Glomerular visceral epithelial cell (primary cell): Measurements from ENCODE around the gene KRTAP5-6.
A peak's percentile ranks its signal among the peaks of the same experiment; 100 is the strongest.
"Not testable (repeated sequence)": the region's sequence is repeated elsewhere in the genome, so short reads cannot be mapped to it uniquely, and the experiment has no call there.

Experiments
- DNase-seq: peaks from one replicate; pipeline ENCODE4 v3.0.0-alpha.2; 2016; ENCODE audit errors: extremely low spot score

KRTAP5-6 gene

DNA sequence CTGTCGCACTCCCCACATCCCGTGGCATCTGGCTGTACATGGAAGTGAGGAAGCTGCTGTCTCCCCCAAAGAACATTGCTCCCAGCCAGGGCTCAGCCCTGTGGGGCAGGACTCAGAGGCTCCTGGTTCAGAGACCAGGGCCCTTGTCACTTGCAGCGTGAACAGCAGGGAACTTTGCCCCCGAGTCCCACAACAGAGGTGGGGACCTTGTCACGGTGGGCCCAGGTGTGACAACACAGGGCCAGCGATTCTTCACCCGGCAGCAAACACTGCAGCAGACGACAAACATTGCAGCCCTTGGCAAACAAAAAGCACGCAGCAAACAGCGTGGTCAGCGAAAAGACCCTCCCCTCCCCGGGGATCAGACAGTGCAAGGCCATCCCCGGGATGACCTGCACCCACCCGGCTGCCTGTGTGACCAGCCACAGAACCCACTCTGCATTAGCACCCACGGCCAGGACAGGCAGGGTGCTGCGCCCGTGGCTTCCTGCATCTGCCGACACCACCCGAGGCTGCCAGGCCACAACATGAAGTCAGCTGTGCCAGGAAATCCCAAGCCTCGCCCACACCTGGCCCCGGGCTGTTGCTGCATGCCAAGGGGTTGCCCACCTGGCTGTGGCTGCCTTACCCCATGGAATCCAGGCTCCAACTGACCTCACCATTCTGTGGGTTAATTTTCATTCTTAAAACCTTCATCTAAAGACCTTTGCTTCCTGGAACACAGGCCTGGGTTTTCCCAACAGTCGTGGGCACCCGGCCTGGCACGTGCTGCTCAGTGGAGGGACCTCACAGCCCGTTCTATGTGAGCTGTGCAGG is 35.3 kb upstream of the KRTAP5-6 start:
- DNase-seq = peak; percentile 68

DNA sequence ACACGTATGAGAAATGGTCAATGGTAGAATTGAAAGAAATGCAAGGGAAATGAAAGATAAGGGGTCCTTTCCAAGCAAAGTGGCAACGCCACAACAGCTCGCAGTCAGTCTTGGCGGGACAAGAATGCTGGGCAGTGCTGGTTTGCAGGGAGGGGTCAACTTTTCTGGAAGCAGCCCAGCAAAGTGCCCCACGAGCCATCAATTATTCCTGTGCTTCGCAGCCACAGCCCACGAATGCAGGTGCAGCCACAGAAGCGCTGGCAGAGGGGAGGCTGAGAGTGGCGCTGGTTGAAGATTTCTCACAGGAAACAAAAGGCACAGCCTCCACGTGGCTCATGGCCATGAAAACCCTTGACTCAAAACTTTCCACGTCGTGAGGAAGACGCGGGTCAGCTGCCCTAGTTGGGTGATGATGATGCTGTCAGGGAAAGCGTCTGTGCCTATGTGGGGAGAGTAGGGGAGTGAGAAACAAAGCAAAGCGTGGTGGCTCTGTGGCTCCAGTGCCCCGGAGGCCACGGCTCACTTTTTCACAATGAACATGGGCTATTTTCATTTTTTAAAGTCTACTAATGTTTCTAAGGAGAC is 34.2 kb upstream of the KRTAP5-6 start:
- not testable (repeated sequence) for DNase-seq

DNA sequence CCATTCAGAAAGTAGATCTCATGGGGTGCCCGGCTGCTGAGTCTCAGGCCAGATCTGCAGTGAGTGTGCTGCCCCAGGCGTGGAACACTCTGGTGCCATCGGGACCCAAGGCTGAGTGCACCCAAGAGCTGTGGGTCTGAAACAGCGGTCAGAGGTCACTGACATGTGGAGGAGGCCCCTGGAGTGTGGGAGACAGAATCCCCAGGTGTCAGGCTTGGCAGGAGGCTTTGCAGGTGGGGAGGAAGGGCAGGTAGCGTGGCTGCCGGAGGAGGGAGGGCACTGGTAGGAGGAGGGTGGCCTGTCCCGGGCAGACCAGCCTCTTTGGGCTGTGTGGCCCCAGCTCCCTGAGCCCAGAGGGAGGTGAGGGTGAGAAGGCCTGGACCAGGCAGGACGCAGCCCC is 31.7 kb upstream of the KRTAP5-6 start:
- no peak for DNase-seq

DNA sequence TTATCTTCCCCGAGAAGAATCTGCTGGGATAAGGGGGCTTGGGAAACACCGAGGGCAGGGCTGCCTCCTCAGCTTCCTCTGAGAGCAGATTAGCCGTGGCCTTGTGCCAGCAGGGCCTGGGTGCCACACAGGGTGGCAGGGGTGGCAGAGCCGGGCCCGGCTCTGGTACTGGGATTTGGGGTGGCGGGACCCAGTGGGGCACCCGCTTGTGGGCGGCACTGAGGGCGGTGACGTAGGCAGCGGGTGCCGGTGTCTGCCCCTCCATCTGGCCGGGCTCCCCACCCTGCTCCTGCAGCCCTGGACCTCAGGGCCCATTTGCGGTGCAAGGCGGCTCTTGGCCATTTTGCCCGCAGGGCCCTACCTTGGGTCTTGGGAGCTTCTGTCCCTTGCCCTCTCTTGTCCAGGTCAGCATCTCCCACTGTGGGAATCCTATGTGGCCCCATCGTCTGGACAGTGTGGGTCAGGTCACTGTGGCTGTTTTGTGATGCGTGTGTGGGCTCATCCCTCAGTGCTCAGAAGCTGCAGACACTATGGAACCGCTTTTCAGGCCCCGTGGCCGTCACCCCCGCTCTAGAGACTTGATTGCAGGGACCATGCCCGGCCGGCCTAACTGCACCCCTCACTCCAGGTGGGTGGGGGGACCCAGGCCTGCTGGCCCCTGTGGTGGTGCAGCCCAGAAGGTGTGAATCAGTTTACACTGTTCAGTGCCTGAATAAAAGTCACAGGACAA is 29.7 kb upstream of the KRTAP5-6 start:
- DNase-seq = no peak

DNA sequence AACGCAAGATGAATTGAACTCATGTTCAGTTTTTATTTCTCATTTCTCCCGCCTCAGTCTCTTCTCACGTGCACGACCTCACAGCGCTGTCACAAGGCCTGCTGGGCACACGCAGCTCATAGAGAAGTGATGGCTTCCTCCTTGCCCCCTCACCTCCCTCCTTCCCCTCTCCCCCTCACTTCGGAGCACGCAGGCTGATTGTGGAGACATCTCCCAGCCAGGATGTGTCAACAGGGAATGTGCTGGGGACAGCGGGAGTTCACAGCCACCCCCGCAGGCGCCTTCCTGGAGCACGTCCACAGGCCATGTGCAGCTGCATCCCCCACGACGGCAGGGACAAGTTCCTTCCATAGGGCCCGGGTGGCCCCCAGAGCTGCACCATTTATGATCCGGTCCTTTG is 29.1 kb upstream of the KRTAP5-6 start:
- DNase-seq = no peak

DNA sequence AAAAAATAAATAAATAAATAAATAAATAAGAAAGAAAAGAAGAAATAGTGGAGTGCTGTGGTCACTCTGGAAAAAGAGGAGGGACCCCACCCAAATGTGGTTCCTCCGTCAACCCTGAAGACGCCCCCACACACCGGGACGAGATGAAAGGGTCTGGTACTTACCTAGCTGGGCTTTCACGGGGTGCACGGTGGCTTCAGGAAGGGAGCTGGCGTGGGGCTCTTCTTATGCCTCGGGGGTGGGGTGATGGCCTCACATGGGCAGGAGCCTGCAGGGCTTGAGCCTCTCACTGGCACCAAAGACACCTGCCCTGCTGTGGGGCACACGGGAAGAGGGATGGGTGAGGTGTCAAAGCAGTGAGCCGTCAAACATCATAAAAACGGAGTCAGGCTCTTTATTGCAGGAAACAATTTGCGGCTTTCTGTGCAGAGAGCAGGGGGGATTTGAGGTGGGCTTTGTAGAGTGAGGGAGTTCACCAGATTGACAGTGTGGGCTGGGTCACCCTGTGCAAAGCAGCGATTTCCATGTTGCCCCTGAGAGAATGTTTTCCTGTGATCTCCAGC is 28.0 kb upstream of the KRTAP5-6 start:
- DNase-seq = no peak

DNA sequence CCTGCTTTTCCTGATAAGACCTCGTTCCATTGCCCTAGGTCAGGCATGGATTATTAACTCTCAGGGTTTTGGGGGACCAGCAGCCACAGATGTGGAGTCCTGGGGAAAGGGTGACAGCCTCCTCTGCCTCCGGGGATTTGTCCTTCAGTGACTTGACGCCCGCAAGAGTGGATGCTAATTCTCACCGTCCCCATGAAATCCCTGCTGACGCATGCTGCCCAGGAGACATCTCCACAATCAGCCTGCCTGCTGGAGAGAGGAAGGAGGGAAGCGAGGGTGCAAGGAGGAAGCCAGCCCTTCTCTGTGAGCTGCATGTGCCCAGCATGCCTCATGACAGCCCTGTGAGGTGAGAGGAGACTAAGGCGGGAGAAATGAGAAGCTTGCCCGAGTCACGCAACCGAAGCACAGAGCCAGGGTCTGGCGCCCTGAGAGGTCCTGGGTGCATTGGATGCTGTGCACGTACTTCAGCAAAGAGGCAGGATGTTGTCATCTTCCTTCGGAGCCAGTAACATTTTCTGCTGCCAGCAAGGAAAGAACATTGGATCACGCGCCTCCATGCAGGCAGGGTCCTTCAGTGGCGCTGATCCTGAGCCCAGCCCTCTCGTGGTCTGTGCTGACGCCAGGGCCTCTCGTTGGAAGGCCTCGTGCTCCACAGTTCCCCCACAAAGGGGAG is 27.3 kb upstream of the KRTAP5-6 start:
- no peak for DNase-seq

DNA sequence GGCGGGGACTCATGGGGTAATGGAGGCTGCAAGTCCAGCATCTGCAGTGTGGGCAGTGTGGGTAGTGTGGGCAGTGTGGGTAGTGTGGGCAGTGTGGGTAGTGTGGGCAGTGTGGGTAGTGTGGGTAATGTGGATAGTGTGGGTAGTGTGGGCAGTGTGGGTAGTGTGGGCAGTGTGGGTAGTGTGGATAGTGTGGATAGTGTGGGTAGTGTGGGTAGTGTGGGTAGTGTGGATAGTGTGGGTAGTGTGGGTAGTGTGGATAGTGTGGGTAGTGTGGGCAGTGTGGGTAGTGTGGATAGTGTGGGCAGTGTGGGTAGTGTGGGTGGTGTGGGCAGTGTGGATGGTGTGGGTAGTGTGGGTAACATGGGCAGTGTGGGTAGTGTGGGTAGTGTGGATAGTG is 26.5 kb upstream of the KRTAP5-6 start:
- not testable (repeated sequence) for DNase-seq

DNA sequence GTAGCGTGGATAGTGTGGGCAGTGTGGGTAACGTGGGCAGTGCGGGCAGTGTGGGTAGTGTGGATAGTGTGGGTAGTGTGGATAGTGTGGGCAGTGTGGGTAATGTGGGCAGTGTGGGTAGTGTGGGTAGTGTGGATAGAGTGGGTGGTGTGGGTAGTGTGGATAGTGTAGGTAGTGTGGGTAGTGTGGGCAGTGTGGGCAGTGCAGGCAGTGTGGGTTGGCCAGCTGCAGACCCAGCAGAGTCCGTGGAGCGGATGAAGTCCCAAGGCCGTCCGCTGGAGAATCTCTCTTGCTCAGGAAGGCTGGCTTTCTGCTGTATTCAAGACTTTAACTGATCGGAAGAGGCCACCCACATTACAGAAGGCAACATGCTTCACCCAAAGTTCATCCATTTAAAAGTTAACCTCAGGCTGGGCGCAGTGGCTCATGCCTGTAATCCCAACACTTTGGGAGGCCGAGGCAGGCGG is 26.1 kb upstream of the KRTAP5-6 start:
- no peak for DNase-seq

DNA sequence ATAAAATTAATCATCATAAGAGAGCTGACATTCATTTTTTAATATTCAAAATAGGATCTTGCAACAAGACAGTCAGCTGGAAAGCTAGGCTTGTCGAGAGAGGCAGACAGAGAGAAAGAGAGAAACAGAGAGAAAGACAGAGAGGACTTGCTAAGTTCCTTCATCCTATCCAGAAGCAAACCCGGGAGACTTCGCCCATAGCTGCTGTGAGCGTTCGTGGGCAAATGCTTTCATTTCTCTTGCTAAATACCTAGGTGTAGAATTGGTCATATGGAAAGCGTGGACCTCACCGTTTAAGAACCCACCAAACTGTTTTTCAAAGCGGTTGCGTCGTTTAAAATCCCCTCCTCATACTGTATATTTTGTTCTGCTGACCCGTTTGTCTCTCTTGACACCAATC is 25.3 kb upstream of the KRTAP5-6 start:
- no peak for DNase-seq

DNA sequence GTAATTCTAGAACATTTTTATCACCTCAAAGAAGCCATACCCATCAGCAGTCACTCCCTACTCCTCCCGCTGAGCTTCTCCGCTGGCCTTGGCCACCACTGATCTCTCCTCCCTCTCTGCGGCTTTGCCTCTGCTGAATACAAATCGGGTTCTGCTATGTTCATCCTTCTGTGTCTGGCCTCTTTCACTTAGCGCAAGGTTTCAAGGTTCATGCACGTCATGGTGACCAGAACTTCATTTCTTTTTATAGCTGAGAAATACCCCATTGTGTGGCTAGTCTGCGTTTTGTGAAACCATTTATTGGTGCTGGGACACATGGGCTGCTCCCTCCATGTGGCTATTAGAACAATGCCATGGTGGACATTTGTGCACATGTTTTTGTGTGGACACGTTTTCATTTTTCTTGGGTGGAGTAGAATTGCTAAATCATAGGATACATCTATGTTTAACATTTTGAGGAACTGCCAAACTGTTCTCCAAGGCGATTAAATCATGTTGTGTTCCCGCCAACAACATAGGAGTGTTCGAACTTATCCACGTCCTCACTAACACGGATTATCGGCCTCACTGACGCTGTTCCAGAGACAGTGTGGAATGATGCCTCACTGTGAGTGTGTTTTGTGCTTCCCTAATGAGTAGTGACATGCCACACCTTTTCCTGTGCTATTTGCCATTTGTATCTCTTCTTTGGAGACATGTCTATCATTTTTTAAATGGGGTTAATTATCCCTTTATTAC is 24.2 kb upstream of the KRTAP5-6 start:
- DNase-seq = no peak

DNA sequence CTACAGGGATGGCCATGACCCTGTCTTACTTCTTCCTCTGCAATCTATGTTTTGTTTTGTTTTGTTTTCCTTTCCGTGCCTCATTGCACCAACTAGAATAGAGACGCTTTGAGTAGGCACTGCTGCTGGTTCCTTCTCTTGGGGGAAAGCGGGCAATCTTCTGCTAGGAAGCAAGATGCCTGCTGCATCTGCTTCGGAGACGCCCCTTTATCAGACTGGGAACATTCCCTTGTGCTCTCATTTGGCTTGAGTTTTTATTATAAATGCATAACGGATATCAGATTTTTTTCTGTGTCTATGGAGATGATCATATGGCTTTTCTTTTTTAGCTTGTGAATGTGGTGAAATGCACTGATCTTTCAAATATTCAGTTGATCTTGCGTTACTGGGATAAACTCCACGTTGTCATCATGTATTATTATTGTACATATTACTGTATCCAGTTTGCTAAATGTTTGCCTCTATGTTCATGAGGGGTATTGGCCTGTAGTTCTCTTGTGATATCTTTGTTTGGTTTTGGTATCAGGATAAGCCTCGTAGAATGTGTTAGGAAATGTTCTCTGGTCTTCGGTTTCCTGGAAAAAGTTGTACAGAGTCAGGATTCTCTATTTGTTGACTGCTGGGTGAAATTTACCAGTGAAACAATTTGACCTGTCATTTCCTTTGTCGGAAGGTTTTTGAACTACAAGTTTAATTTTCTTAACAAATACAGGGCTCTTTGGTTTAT is 23.4 kb upstream of the KRTAP5-6 start:
- no peak for DNase-seq

DNA sequence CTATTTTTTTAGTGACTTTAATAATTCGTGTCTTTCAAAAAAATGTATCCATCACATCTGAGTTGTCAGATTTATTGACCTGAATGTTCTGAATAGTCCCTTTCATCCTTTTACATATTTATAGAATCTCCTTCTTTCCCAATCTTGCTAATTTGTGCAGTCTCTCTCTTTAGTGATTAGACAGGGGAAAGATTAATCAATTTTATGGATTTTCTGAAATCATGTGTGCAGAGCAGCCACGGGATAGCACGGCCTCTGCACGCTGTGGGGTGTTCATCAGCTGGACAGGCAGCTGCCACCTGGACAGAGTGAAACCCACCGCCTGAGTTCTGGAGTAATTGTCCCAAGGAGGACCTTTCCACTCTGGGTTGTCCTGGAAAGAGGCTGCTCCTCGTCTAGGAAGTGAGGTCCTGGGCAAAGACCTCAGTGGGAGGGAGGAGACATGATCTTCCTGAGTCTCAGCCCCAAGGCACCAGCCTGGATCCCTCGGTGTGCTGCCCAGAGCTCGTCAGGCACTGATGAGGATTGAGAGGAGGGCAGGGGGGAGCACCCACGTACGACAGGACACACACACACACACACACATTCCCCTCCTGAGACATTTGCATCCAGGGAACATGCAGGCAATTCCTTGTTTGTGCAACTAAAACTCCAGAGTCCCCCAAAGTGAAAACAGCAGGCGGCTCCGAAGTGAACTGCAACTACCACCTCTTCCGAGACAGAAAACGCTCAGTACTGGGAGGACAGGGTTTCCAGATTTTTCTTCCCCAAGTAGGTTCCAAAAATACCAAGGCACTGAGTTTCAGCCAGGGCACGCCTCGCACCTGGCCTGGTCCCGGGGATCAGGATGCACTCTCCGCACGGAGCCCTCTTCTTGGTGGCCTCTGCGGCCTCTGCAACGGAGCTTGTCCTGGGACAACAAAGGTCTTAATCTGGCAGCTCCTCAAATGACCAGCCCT is 22.5 kb upstream of the KRTAP5-6 start:
- no peak for DNase-seq

DNA sequence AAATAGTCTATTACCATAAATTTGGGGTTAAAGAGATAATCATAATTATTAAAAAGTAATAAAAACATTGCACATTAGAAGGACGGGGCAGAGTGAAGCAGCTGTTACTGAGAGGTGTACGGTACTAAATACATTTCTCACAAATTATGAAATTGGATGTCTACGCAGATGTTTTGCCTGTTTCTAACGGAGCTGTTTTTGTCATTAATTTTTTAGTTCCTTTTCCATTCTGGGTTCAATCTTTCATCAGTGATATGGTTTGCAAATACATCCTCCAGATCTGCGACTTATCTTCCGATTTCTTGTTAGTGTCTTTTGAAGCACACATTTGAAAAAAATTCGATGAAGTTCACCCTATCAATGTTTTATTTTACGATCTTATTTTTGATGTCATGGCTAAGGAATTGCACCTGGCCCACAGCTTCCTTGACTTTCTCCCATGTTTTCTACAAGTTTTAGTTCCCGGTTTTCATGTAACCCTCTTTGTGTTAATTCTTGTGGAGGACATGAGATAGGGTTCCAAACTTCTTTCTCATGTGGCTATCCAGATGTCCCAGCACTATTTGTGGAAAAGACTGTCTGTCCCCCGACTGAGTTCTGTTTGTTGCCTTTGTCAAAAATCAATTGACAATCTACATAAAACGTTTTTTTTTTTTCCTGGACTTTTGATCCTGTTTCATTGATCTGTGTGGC is 21.3 kb upstream of the KRTAP5-6 start:
- DNase-seq = no peak

DNA sequence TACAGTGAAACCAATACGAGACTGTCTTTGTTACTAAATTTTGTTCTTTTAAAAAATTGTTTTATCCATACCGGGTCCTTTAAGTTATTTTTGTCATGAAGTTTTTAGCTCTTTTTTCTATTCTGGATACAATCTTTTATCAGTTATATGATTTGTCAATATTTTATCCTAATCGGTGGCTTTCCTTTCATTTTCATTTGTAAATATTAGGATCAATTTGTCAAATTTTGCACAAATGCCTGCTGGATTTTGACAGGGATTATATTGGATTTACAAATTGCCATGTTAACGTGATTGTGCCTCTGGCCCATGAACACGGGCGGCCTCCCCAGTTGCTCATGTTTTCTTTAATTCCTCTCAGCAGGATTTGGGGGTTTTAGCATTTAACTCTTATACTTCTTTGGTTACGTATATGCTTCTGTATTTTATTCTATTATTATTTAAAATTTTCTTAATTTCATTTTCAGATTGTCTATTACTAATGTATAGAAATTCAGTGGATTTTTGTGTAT is 20.7 kb upstream of the KRTAP5-6 start:
- DNase-seq = no peak

DNA sequence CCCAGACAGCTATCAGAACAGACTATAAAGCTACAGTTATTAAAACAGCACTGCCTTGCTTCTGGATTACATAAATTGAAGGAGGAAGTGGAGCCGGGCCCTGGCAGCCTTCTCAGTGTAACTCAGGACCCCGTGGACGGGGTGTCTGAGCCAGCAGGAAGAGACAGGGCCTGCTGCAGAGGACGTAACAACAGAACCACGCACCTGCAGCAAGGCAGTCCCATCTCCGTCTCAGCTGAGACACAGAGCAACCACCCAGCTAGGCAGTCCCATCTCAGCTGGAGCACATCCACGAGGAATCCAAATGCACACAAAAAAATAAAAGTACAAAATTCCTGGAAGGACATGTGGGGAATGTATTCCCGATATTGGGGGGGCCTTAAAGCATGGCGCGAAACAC is 17.1 kb upstream of the KRTAP5-6 start:
- DNase-seq = no peak

DNA sequence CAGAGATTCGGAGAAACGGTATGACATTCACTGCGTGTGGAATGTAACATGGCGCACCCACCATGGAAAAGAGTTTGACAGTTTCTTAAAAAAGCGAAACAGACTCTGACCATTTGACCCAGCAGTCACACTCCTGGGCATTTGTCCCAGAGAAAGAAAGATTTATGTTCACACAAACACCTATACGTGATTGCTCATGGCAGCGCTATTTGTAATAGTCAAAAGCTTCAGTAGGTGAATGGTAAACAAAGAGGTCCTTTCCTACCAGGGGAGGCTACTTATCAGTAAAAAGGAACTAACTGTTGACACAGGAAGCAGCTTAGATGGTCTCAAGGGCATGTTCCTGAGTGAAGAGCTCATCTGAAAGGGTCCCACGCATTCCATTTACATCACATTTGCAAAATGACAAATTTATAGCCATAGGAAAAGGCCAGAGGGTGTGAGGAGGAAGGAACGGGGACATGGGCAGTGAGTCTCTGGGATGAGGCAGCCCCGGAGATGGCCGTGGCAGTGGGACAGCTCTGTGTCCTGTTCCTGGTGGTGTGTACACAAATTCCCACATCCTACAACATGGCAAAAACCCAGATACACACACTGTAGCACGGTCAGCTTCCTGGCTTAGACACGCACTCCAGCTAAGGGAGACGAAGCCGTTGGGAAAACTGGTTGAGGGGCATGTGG is 14.6 kb upstream of the KRTAP5-6 start:
- no peak for DNase-seq

DNA sequence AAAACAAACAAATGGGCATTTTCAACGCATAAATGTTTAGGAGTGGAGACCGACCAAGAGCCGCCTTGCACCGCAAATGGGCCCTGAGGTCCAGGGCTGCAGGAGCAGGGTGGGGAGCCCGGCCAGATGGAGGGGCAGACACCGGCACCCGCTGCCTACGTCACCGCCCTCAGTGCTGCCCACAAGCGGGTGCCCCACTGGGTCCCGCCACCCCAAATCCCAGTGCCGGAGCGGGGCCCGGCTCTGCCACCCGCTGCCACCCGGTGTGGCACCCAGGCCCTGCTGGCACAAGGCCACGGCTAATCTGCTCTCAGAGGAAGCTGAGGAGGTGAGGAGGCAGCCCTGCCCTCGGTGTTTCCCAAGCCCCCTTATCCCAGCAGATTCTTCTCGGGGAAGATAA is 13.8 kb upstream of the KRTAP5-6 start:
- not testable (repeated sequence) for DNase-seq
